ENCODE data around the gene TNFAIP8.

GRCh38 chr5:119402555-119402954 is 46.7 kb downstream of the TNFAIP8 start:
- TF ChIP-seq CTCF (IDR thresholded peaks at IDR 0.05) (no peak), TAF1 (IDR thresholded peaks at IDR 0.05; ENCODE audit: borderline replicate concordance, low read depth, low read length) (no peak), MAX (IDR thresholded peaks at IDR 0.05; ENCODE audit: low read depth) (no peak), GABPA (IDR thresholded peaks at IDR 0.05; ENCODE audit: low read depth) (no peak), SMC3 (IDR thresholded peaks at IDR 0.05; ENCODE audit: low read depth, low read length) (no peak), CHD2 (IDR thresholded peaks at IDR 0.05; ENCODE audit: low read length, partially characterized antibody) (no peak)

Measured in SK-N-SH (cell line).